Upper lobe of left lung (tissue), 4 donors: Measurements from ENCODE around the gene HIBADH.

Experiments used
- EP300 ChIP-seq, 4 donors: sonication (generic); formaldehyde crosslinking; IDR thresholded peaks; one replicate each; pipeline ENCODE4 v1.5.1; 2017; ENCODE audit warnings: antibody characterized with exemption in 4 of 4, control low read depth in 2 of 4
- POLR2A ChIP-seq, 4 donors: fragments of 450-650 bp; IDR thresholded peaks; one replicate each; pipeline ENCODE4 v1.5.1; 2016 to 2017; ENCODE audit warnings: antibody characterized with exemption in 4 of 4, mild to moderate bottlenecking in 2 of 4
- TF ChIP-seq, protein P1 (sequence below), 6 experiments: fragments of 450-650 bp in 4 of 6; fragments of 200-600 bp in 2 of 6; sonication (generic) in 2 of 6; IDR thresholded peaks; one replicate each; pipeline ENCODE4 v1.5.1; 2016 to 2019; ENCODE audit warnings: antibody characterized with exemption in 6 of 6

DNA sequence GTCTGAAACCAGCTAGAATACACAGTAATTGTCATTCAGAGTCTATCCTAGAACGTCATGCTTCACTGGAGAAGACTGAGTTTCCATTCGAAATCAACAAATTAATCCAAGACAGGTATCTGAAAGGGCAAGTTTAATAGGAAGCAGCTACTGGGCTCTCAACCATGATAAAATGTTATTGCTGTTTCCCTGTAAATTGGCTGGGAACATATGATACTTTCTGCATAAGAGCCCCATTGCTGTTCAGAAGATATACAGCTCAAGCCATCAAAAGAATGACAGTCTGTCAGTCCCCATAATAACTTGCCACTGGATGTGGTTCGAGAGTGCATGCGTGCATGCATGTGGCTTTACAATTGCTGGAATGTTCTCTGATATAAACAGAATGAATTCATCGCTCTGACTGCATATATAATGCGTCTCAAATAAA, 129.0 kb downstream of the HIBADH start:
- TF ChIP-seq EP300 (IDR thresholded peaks at IDR 0.05) (no peak), POLR2A (IDR thresholded peaks at IDR 0.05) (no peak)
- TF ChIP-seq, protein P1, sequence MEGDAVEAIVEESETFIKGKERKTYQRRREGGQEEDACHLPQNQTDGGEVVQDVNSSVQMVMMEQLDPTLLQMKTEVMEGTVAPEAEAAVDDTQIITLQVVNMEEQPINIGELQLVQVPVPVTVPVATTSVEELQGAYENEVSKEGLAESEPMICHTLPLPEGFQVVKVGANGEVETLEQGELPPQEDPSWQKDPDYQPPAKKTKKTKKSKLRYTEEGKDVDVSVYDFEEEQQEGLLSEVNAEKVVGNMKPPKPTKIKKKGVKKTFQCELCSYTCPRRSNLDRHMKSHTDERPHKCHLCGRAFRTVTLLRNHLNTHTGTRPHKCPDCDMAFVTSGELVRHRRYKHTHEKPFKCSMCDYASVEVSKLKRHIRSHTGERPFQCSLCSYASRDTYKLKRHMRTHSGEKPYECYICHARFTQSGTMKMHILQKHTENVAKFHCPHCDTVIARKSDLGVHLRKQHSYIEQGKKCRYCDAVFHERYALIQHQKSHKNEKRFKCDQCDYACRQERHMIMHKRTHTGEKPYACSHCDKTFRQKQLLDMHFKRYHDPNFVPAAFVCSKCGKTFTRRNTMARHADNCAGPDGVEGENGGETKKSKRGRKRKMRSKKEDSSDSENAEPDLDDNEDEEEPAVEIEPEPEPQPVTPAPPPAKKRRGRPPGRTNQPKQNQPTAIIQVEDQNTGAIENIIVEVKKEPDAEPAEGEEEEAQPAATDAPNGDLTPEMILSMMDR (IDR thresholded peaks at IDR 0.05) = no peak
